HEK293 (cell line): ENCODE data around the gene SRSF2.

Experiments used
- ATF2 ChIP-seq: fragments of 450-650 bp; formaldehyde crosslinking; IDR thresholded peaks from 2 replicates; pipeline ENCODE4 v1.5.1; 2016; ENCODE audit warnings: missing biosample characterization, missing genetic modification characterization, low read depth
- HOXD13 ChIP-seq: sonication (generic); formaldehyde crosslinking; IDR thresholded peaks from 2 replicates; pipeline ENCODE4 v1.8.0; 2022; ENCODE audit warnings: missing genetic modification reagents, borderline replicate concordance
- PBX3 ChIP-seq: sonication (generic); formaldehyde crosslinking; IDR thresholded peaks from 2 replicates; pipeline ENCODE4 v1.8.1; 2022; ENCODE audit warnings: mild to moderate bottlenecking, moderate library complexity, missing genetic modification reagents
- REST ChIP-seq: fragments of 450-650 bp; formaldehyde crosslinking; IDR thresholded peaks from 2 replicates; pipeline ENCODE4 v1.5.1; 2016; ENCODE audit warnings: missing biosample characterization, missing genetic modification characterization
- SCRT1 ChIP-seq: fragments of 450-650 bp; formaldehyde crosslinking; IDR thresholded peaks from 2 replicates; pipeline ENCODE4 v1.5.1; 2016; ENCODE audit warnings: missing biosample characterization, missing genetic modification characterization, borderline replicate concordance
- ZFHX2 ChIP-seq: fragments of 450-650 bp; formaldehyde crosslinking; conservative IDR thresholded peaks from 2 replicates; pipeline ENCODE4 v1.5.1; 2016; ENCODE audit warnings: missing biosample characterization, missing genetic modification characterization
- ZNF174 ChIP-seq: fragments of 450-650 bp; formaldehyde crosslinking; IDR thresholded peaks from 2 replicates; pipeline ENCODE4 v1.5.0; 2017; ENCODE audit warnings: missing biosample characterization, mild to moderate bottlenecking, missing genetic modification characterization
- ZNF335 ChIP-seq: fragments of 450-650 bp; formaldehyde crosslinking; conservative IDR thresholded peaks from 2 replicates; pipeline ENCODE4 v1.5.1; 2016; ENCODE audit warnings: missing biosample characterization, missing genetic modification characterization
- ZNF362 ChIP-seq: fragments of 450-650 bp; formaldehyde crosslinking; IDR thresholded peaks from 2 replicates; pipeline ENCODE4 v1.5.1; 2016; ENCODE audit warnings: missing biosample characterization, missing genetic modification characterization
- ZNF37A ChIP-seq: fragments of 450-650 bp; IDR thresholded peaks from 2 replicates; pipeline ENCODE4 v1.5.1; 2018; ENCODE audit warnings: missing biosample characterization, missing genetic modification characterization
- ZNF449 ChIP-seq: fragments of 450-650 bp; formaldehyde crosslinking; IDR thresholded peaks from 2 replicates; pipeline ENCODE4 v1.5.1; 2017; ENCODE audit warnings: missing biosample characterization, mild to moderate bottlenecking, missing genetic modification characterization, moderate library complexity
- ZNF518A ChIP-seq: fragments of 450-650 bp; formaldehyde crosslinking; conservative IDR thresholded peaks from 2 replicates; pipeline ENCODE4 v1.5.1; 2016; ENCODE audit warnings: low read depth, missing biosample characterization, missing genetic modification characterization
- ZNF544 ChIP-seq: fragments of 450-650 bp; formaldehyde crosslinking; IDR thresholded peaks from 2 replicates; pipeline ENCODE4 v1.5.0; 2017; ENCODE audit warnings: missing biosample characterization, missing genetic modification characterization
- ZNF645 ChIP-seq: fragments of 450-650 bp; formaldehyde crosslinking; IDR thresholded peaks from 2 replicates; pipeline ENCODE4; 2016; ENCODE audit warnings: missing biosample characterization, missing genetic modification characterization
- ZNF660 ChIP-seq: fragments of 450-650 bp; IDR thresholded peaks from 2 replicates; pipeline ENCODE4 v1.5.1; 2018; ENCODE audit warnings: missing biosample characterization, mild to moderate bottlenecking, missing genetic modification characterization
- ZSCAN4 ChIP-seq: fragments of 450-650 bp; formaldehyde crosslinking; IDR thresholded peaks from 2 replicates; pipeline ENCODE4 v1.5.1; 2017; ENCODE audit warnings: missing biosample characterization, missing genetic modification characterization
- ZSCAN5A ChIP-seq: fragments of 450-650 bp; formaldehyde crosslinking; IDR thresholded peaks from 2 replicates; pipeline ENCODE4 v1.5.1; 2016; ENCODE audit warnings: missing biosample characterization, missing genetic modification characterization

The SRSF2 gene

GRCh38 chr17:76726776-76727718 is 10.1 kb downstream of the SRSF2 start, which contains the start of gene METTL23 (continued):
- peak; percentile 30; the same call in 1 of the 2 replicates for TF ChIP-seq REST (tag by site-specific recombination)
- no peak for TF ChIP-seq ZSCAN4 (tag by site-specific recombination)
- no peak for TF ChIP-seq ZFHX2 (tag by site-specific recombination)
- TF ChIP-seq SCRT1 (tag by site-specific recombination): peak; percentile 51; the same call in 1 of the 2 replicates
- TF ChIP-seq PBX3 (CRISPR knock-in tag): peak; percentile 63; the same call in 1 of the 2 replicates
- no peak for TF ChIP-seq ZNF37A (tag by site-specific recombination)
- peak; percentile 63; the same call in 1 of the 2 replicates for TF ChIP-seq ZSCAN5A
- TF ChIP-seq ZNF660 (tag by site-specific recombination): peak; percentile 78; the same call in 1 of the 2 replicates
- no peak for TF ChIP-seq ZNF174 (tag by site-specific recombination)
- no peak for TF ChIP-seq ZNF518A (tag by site-specific recombination)
- TF ChIP-seq ZNF335 (tag by site-specific recombination): peak; percentile 92
- no peak for TF ChIP-seq ZNF362 (tag by site-specific recombination)
- no peak for TF ChIP-seq ATF2 (tag by site-specific recombination)
- TF ChIP-seq HOXD13 (CRISPR knock-in tag): no peak
- TF ChIP-seq ZNF544: no peak
- TF ChIP-seq ZNF645: no peak
- TF ChIP-seq ZNF449 (tag by site-specific recombination): peak; percentile 82; the same call in 1 of the 2 replicates
